Left colon (tissue), 2 donors: ENCODE data around the gene SLC9A1. TPM values are rescaled to one million over a fixed set of nuclear protein-coding genes. Genes with fewer than 3 reads are reported as not detected.
A peak's percentile ranks its signal among the peaks of the same experiment; 100 is the strongest.

Experiments
- ATAC-seq: fragments of 200-7000 bp; cut with Tn5 transposase; one replicate; pipeline ENCODE4 v1.9.1; 2020; ENCODE audit warnings: mild to moderate bottlenecking, moderate library complexity
- DNase-seq, 2 donors: peaks; one replicate each; pipeline ENCODE4 v3.0.0-alpha.2; 2020
- intact Hi-C, 2 donors: fragments of 100-400 bp; cut with DNase I in 1 of 2; cut with micrococcal nuclease in 1 of 2; formaldehyde crosslinking; loops; one replicate each; pipeline versions ENCODE4 v1.11.2 to v1.14.0; 2022; cut with DNase I, micrococcal nuclease
- total RNA-seq, 2 donors: library from RNA; stranded (reverse); fragmentation: NEBNext Ultra II Directional; extraction: Animal tissue kit (Norgen Biotek cat#: 25700); gene quantifications; one replicate each; pipeline ENCODE4 v1.2.1, GENCODE V29; 2021
- donor health status: DM: no; HTN: no; CAD: no.
- donor health status: DM: yes; HTN: yes; CAD: no.

SLC9A1 gene
- total RNA-seq, 2 donors from 2014 or later: 122 to 131 TPM

DNA sequence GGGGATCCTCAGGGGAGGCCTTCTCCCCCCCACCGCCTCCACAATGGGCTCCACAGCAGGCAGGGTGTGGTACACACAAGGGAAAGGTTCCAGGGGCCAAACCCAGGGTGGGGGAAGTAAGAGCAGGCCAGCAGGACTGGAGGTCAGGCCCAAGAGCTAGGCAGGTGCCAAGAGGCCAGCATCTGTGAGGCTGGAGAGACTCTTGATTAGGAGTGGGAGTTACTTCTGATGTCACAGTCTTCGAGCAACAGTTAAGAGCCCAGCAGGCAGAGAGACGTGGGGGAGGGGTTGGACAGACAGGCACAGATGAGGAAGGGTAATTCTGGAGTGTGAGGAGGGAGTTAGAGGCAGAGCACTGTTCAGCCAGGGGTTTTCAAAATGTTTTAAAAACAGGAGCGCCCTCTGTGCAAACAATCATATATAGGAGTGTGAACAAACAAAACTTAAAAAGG, 55.8 kb downstream of the SLC9A1 start:
- intact Hi-C loops: loop anchor here in 1 of 2 donors (5.0 kb wide), 1 partner anchor 102 kb away; no protein-coding TSS in a partner anchor
- ATAC-seq (peak; percentile 38), DNase-seq (peak; percentile 52 to 56)

DNA sequence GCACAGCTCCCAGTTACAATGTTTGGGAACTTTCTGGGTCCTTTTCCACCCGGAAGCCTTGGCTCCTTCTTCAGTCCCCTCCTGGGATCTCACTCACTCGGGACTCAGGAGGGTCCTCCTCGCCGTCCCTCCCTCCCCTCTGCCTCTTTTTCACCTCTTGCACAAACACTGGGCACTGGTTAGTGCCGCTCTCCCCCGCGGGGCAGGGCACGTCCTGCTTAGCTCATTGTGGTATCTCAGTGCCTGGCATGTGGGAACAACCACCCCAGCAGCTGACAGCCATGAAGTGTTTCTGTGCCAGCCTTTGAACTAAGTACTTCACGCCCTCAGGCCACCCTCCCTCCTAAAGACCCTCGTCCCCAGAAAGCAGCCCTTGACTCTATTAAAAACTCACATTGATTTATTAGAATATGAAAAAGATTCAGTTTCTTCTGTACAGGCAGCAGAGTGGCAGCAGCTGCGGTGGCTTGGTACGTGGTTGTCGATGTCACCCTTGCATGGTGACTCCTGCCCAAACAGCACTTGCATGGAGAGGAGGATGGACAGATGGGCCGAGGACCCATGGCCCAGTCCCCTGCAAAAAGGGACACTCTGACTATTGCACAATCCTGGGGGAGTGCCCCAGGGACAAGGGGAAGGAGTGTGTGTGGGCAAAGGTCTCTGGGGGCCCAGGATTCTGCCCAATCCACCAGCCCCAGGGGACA, 56.3 kb downstream of the SLC9A1 start:
- intact Hi-C loops: loop anchor here in 1 of 2 donors (5.0 kb wide), 1 partner anchor 101 kb away; no protein-coding TSS in a partner anchor
- no peak for ATAC-seq
- no peak for DNase-seq

DNA sequence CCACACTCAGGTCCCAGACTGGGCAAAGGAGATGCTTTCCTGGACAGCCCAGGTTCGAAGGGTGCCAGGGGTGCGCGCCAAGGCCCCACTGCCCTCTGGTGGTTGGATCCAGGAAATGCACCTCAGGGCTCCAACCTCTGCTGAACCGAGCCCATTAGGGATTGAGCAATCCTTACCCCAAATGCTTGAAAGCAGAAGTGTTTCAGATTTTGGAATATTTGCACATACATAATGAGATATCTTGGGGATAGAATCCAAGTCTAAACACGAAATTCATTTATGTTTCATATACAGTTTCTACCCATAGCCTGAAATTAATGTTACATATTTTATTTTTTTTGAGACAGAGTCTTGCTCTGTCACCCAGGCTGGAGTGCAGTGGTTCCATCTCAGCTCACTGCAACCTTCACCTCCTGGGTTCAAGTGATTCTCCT, 57.4 kb downstream of the SLC9A1 start:
- ATAC-seq (peak; percentile 69), DNase-seq (peak; percentile 60 to 71)
- intact Hi-C loops: loop anchor here in 1 of 2 donors (2.0 to 5.0 kb wide), 2 partner anchors 53 to 100 kb away; no protein-coding TSS in a partner anchor

DNA sequence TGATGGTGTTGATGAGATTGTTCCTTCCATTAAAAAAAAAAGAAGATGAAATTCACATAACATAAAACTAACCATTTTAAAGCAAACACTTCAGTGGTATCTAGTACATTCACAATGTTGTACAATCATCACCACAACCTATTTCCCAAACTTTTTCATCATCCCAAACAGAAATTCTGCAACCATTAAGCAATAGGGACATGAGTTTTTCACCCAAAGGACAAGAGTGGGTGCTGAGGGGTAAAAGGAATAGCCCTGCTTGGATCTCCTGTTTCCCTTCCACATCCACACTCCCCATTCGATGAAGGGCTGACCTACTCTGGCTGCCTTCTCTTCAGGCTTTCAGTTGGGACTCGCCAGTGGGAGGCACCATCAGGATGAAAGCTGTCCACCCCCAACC, 59.3 kb downstream of the SLC9A1 start:
- DNase-seq: no peak
- no peak for ATAC-seq
- intact Hi-C loops: loop anchor here in 1 of 2 donors (5.0 kb wide), 1 partner anchor 98 kb away; no protein-coding TSS in a partner anchor

DNA sequence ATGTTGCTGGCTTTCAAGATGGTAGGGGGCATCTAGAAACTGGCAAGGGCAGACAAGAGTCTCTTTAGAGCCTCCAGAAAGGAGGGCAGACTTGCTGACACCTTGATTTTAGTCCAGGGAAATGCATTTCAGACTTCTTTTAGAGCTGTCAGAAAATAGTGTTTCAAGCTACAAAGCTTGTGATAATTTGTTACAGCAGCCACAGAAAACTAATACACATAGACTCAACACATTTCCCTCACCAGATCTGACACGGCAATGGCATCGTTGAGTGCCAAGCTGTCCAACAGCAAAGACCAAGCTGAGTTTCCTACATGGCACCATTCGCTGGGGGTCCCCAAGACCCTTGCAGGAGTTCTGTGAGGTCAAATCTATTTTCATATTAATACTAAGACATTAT, 62.0 kb downstream of the SLC9A1 start:
- intact Hi-C loops: loop anchor here in 1 of 2 donors (5.0 kb wide), 1 partner anchor 41 kb away; no protein-coding TSS in a partner anchor
- DNase-seq (no peak), ATAC-seq (no peak)

DNA sequence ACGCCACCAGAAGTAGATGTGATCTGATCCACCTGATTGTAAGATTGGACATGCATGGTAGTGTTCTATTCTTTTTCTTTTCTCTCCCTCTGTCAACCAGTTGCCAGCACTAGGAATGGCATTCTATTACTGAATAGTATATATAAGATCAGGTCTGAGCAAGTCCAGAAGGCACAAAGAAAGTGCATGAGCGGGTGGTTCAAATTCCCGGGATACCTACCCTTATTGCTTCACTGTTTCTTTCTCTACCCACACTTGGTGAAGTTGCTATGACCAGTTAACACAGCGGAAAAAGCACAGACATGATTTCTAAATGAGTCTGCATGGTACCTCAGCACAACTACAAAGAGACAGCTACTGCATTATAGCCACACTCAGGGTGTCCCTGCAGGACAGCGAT, 64.0 kb downstream of the SLC9A1 start:
- no peak for ATAC-seq
- DNase-seq: no peak
- intact Hi-C loops: loop anchor here in 1 of 2 donors (5.0 kb wide), 1 partner anchor 39 kb away; no protein-coding TSS in a partner anchor

DNA sequence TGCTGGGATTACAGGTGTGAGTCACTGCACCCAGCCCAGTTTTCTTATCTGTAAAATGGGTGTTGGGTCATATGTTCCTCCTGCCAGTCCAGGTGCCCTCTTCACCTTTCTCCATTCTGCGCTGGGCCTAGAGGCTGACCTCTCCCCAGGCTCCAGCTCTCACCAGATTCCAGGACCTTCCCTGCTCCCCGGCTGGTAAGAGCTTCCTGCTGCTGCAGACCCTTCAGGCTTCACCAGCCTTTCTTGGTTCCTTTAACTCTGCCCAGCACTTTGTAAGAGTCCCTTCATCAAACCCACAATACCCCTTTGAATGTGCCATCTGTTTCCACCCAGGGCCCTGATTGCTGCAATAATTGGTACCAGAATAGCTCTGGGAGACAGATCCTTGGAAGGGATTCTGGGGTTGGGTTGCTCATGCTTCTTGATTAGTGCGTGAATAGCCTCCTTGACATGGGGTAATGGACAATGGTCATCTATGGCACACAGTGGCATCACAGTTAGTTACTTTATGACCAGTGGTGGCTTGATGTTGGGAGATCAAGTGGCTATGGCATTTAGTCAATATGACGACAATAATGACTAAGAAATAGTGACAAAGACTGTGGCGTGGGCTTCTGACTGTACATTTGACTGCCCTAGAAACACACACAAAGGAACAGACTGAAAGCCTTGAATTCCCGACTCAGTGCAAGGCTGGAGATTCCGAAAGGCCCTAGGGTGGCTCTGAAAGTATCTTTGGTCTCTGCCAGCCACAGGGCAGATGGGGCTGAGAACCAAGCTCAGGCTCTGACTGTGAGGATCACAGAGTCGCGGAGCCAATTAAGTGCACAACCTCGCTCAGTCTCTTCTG, 67.3 kb downstream of the SLC9A1 start:
- intact Hi-C loops: no loop called here
- DNase-seq (no peak), ATAC-seq (no peak)

DNA sequence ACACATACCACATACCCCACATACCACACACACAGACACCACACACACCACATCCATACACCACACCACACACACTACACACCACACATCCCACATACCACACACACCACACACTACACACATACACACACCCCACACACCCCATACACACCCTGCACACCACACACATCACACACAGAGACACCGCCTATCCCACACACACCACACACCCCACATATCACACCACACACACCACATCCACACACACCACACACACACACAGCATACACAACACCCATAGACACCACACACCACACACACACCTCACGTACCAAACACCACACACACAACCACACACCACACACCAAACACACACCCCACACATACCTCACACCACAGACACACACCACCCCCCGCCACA, 68.3 kb downstream of the SLC9A1 start:
- ATAC-seq (no peak), DNase-seq (no peak)
- intact Hi-C loops: no loop called here

DNA sequence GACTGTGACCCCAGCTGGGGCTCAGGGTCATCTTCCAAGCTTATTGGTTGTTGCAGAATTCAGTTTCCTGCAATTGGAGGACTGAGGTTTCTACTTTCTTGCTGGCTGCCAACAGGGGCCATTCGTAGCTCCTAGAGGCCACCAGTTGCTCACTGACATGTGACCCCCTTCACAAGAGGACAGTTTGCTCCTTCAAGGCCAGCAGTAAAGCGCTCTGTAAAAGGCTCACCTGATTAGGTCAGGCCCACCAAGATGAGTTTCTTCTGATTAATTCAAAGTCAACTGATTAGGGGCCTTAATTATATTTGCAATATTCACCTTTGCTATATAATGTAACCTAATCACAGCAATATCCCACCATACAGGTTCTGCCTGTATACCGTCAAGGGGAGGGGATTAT, 68.9 kb downstream of the SLC9A1 start:
- intact Hi-C loops: no loop called here
- no peak for DNase-seq
- no peak for ATAC-seq

DNA sequence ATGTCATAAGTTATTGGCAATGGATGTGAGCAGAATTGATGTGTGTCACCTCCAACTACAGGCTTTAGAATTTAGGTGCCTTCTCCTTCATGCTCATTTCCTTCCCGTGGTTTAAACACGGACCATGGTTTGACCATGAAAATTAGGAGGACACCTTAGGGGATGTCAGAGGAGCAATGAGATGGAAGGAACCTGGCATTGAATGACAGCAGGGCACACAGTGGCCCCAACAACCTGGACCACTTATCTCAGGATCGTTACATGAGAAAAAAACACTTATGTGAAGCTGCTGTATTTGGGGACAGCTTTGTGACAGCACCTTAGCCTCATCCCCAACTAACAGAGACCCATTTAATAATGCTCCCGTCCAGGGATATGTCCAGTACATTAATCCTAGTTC, 70.8 kb downstream of the SLC9A1 start:
- intact Hi-C loops: no loop called here
- DNase-seq: no peak
- ATAC-seq: no peak

DNA sequence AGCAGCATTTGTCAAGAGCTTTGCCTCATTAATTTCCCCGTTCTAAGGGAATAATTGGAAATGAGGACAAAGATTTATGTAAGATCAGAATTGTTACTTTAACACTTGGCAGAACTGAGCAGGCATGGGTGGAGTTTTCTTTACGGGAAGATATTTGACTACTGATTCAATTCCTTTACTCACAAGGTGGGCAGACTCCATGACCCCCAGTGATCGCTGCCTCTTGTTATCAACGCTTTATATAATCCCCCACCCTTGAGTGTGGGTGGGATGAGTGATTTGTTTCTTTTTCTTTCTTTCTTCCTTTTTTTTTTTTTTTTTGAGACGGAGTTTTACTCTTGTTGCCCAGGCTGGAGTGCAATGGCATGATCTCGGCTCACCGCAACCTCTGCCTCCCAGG, 77.0 kb downstream of the SLC9A1 start:
- ATAC-seq: no peak
- intact Hi-C loops: no loop called here
- no peak for DNase-seq

DNA sequence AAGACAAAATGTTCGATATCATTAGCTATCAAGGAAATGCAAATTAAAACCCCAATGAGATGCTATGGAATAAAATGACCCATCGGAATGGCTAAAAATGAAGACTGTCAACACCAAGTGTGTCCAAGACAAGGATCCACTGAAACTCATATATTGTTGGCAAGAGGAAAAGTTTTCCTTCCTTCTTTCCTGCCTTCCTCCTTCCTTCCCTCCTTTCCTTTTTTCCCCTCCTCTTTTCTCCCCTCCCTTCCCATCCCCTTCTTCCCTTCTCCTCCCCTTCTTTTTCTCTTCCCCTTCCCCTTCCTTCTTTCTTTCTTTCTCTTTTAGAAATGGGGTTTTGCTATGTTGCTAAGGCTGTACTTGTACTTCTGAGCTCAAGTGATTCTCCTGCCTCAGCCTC, 78.1 kb downstream of the SLC9A1 start:
- intact Hi-C loops: no loop called here
- ATAC-seq (no peak), DNase-seq (no peak)

DNA sequence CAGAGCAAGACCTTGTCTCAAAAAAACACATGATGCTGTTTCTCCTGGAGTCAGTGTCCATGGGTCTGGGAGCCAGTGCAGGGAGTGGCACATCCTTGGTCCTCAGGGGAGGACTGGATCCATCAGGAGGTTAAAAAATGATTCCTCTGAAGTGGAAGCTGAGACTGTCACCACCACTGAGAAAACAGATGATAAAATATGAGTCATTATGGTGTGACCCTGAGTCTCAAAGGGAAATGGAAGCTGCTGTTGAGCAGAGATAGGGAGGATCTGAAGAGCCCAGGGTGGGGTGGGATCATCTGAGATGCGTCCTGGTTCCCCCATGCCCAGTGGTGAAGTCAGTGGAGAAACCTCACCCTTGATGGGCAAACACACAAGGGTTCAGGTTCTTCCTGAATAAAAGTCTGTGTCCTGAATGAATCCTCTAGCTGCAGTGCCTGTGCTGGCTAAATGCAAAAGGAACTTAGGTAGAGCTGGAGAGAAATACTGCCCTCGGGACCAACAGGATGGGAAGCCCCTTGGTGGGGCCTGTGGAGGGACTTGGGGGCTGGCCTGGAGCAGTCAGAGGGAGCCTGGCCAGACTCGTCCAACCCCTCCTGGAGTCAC, 80.6 kb downstream of the SLC9A1 start:
- ATAC-seq (no peak), DNase-seq (no peak)
- intact Hi-C loops: no loop called here

DNA sequence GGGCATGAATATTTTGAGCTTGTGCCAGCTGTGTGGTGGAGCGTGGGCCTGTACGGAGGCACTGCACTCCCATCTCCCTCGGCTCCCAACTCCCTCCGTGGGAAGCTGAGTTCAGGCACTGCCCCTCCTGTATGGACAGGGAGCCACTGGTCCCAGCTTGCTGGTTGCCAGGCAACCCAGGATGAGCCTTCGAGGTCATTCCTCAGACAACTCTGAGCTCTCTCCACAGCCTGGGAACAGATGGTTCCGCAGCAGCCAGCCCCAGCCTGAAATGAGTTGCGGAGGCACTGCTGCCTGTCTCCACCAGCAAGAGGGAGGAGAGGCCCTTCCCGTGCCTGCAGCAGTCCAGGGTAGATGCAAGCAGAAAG, 83.9 kb downstream of the SLC9A1 start:
- DNase-seq: peak in 1 of 2 donors; percentile 6
- peak; percentile 46 for ATAC-seq
- intact Hi-C loops: no loop called here

DNA sequence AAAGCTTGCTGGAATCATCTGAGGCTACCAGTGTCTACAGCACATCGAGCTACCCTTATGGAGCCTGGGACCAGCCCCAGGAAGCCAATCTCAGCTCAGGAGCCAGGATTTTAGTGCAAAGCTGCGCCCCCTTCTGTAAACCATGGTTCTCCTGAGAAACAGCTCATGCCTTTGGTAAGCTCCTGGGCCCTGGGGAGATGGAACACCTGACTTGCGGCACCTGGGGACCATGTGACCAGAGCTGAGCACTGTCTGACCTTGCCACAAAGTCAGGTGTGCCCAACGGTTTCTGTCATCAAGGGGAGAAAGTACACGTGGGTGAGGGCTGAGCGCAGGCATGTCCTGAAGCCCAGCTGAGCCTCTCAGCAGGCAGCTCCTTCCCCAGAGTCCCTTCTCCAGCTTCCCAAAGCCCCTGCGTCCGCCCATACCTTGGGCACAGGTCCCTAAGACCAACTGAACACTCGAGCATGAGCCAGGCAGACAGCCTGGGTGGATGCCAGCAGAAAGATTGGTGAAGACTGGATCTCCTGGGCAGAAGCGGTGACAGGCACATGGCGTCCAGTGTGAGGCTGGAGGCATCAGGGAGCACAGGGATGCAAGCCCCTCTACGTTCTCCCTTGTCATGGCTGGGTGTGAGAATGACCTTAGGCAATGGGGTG, 84.4 kb downstream of the SLC9A1 start:
- intact Hi-C loops: no loop called here
- ATAC-seq (peak; percentile 65), DNase-seq (no peak)

DNA sequence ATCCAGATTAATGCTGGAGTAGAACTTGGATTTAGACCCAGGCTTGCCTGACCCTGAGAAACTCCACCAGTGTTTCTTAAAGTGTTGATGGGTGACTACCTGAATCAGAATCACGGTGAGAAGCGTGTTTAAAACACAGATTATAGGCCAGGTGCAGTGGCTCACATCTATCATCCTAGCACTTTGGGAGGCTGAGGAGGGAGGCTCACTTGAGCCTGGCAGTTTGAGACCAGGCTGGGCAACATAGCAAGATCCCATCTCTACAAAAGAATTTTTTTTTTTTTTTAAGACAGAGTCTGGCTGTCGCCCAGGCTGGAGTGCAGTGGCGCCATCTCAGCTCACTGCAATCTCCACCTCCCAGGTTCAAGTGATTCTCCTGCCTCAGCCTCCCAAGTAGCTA, 86.0 kb downstream of the SLC9A1 start:
- ATAC-seq (no peak), DNase-seq (no peak)
- intact Hi-C loops: no loop called here

DNA sequence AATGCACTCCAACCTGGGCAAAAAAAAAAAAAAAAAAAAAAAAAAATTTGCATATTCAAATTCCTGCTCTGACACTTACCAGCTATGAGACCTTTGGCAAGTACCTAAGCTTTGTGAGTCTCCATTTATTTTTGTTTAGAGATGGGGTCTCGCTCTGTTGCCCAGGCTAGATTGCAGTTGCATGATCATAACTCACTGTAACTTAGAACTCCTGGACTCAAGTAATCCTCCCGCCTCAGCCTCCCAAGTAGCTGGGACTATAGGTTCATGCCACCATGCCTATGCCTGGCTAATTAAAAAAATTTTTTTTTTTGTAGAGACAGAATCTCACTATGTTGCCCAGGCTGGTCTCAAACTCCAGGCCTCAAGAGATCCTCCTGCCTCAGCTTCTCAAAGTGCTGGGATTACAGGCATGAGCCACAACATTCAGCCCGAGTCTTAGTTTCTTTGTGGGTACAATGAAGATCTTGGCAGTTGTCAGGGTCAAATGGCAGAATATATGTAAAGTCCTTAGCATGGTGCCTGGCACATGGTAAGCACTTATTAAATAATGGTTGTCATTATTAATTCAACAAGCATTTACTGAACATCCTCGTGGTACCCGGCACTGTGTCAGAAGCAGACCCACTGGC, 88.8 kb downstream of the SLC9A1 start:
- DNase-seq: no peak
- no peak for ATAC-seq
- intact Hi-C loops: no loop called here

DNA sequence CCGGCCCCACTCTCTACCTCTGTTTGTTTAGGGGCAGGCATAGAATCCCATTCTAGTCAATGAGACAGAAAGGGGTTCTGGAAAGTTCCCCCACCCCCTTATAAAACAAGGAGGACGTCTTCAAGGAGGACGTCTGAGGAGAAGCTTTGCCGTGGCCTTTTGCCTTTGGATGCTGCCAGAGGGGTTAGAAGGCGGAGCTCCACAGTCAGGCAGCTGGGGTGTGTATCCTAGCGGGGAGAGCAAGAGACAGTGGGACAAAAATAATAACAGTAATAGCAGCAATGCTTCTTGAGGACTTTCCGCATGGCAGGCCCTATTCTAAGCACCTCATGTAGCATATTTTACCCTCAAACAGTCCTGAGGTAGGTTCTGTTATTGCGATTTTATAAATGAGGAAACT, 94.0 kb downstream of the SLC9A1 start:
- DNase-seq: no peak
- intact Hi-C loops: no loop called here
- ATAC-seq: no peak
